Measurements from ENCODE around the gene SCGB1D4.

SCGB1D4 gene

GRCh38 chr11:62324731-62325556, 26.1 kb upstream of the SCGB1D4 start:
- Mint-ChIP-seq H3K27ac (no peak overlapping the region), H3K27me3 (peaks cover 28 to 46% of the 10 kb centered on the region in 2 donors), H3K4me1 (peaks cover 0 to 2% of the 10 kb centered on the region in 2 donors), H3K4me3 (no peak overlapping the region), H3K36me3 (no peaks in the 10 kb centered on the region), H3K9me3 (no peaks in the 10 kb centered on the region)
- peak; percentile 25 for DNase-seq
- peak; percentile 85 to 90 for ATAC-seq (replicated peaks)

GRCh38 chr11:62322524-62322923, 23.6 kb upstream of the SCGB1D4 start:
- no peak overlapping the region for H3K27ac Mint-ChIP-seq
- H3K27me3 Mint-ChIP-seq, result peaks cover 23 to 45% of the 10 kb centered on the region in 2 donors
- no peaks in the 10 kb centered on the region for H3K9me3 Mint-ChIP-seq
- no peak overlapping the region for H3K4me3 Mint-ChIP-seq
- ATAC-seq (replicated peaks) (no peak), DNase-seq (no peak)
- no peaks in the 10 kb centered on the region for H3K4me1 Mint-ChIP-seq
- no peaks in the 10 kb centered on the region for H3K36me3 Mint-ChIP-seq

GRCh38 chr11:62315431-62315830, 16.6 kb upstream of the SCGB1D4 start:
- no peaks in the 10 kb centered on the region for H3K9me3 Mint-ChIP-seq
- H3K36me3 Mint-ChIP-seq, result no peaks in the 10 kb centered on the region
- DNase-seq (no peak), ATAC-seq (replicated peaks) (no peak)
- peaks cover 6 to 12% of the 10 kb centered on the region in 2 donors for H3K4me1 Mint-ChIP-seq
- H3K27ac Mint-ChIP-seq, result no peak overlapping the region
- no peak overlapping the region for H3K4me3 Mint-ChIP-seq
- peaks cover 44 to 67% of the 10 kb centered on the region in 2 donors for H3K27me3 Mint-ChIP-seq

GRCh38 chr11:62309991-62310390, 11.1 kb upstream of the SCGB1D4 start:
- Mint-ChIP-seq H3K27me3 (peaks cover 49 to 61% of the 10 kb centered on the region in 2 donors), H3K36me3 (peaks cover 2 to 3% of the 10 kb centered on the region in 2 donors), H3K9me3 (peaks cover 0 to 6% of the 10 kb centered on the region in 2 donors), H3K4me3 (no peak overlapping the region), H3K4me1 (peaks cover 6 to 12% of the 10 kb centered on the region in 2 donors), H3K27ac (no peak overlapping the region)
- ATAC-seq (replicated peaks) (no peak), DNase-seq (no peak)

GRCh38 chr11:62307950-62308349, 9.1 kb upstream of the SCGB1D4 start:
- peaks cover 2 to 3% of the 10 kb centered on the region in 2 donors for H3K36me3 Mint-ChIP-seq
- H3K27me3 Mint-ChIP-seq, result peaks cover 40 to 49% of the 10 kb centered on the region in 2 donors
- peaks cover 0 to 6% of the 10 kb centered on the region in 2 donors for H3K9me3 Mint-ChIP-seq
- H3K4me1 Mint-ChIP-seq, result peaks cover 6 to 12% of the 10 kb centered on the region in 2 donors
- DNase-seq (no peak), ATAC-seq (replicated peaks) (no peak)
- no peak overlapping the region for H3K4me3 Mint-ChIP-seq
- no peak overlapping the region for H3K27ac Mint-ChIP-seq

GRCh38 chr11:62306227-62306626, 7.4 kb upstream of the SCGB1D4 start:
- peaks cover 2 to 3% of the 10 kb centered on the region in 2 donors for H3K36me3 Mint-ChIP-seq
- peak in 1 of 2 donors; percentile 45 for ATAC-seq (replicated peaks)
- no peak overlapping the region for H3K27ac Mint-ChIP-seq
- H3K27me3 Mint-ChIP-seq, result peaks cover 33 to 43% of the 10 kb centered on the region in 2 donors
- no peak overlapping the region for H3K4me3 Mint-ChIP-seq
- no peak for DNase-seq
- peaks cover 0 to 6% of the 10 kb centered on the region in 2 donors for H3K9me3 Mint-ChIP-seq
- peaks cover 0 to 3% of the 10 kb centered on the region in 2 donors for H3K4me1 Mint-ChIP-seq

- no peak for ATAC-seq (replicated peaks)
- H3K9me3 Mint-ChIP-seq, result no peaks in the 10 kb centered on the region
- no peak overlapping the region for H3K4me3 Mint-ChIP-seq
- DNase-seq, result no peak
- no peaks in the 10 kb centered on the region for H3K4me1 Mint-ChIP-seq
- no peak overlapping the region for H3K27ac Mint-ChIP-seq
- H3K27me3 Mint-ChIP-seq, result peaks cover 17% of the 10 kb centered on the region in 2 donors
- no peaks in the 10 kb centered on the region for H3K36me3 Mint-ChIP-seq
These were observed 3.4 kb downstream of the SCGB1D4 start for GRCh38 chr11:62295504-62295903.

GRCh38 chr11:62280452-62280851, 18.4 kb downstream of the SCGB1D4 start:
- ATAC-seq (replicated peaks) (no peak), DNase-seq (no peak)
- Mint-ChIP-seq H3K36me3 (no peaks in the 10 kb centered on the region), H3K4me1 (no peaks in the 10 kb centered on the region), H3K4me3 (no peak overlapping the region), H3K27ac (no peak overlapping the region), H3K9me3 (no peaks in the 10 kb centered on the region), H3K27me3 (peaks cover 5 to 14% of the 10 kb centered on the region in 2 donors)

GRCh38 chr11:62273789-62274275, 25.0 kb downstream of the SCGB1D4 start:
- Mint-ChIP-seq H3K27me3 (peaks cover 10 to 25% of the 10 kb centered on the region in 2 donors), H3K27ac (no peak overlapping the region), H3K9me3 (no peaks in the 10 kb centered on the region), H3K36me3 (no peaks in the 10 kb centered on the region), H3K4me1 (no peaks in the 10 kb centered on the region), H3K4me3 (no peak overlapping the region)
- ATAC-seq (replicated peaks) (no peak), DNase-seq (no peak)

GRCh38 chr11:62273284-62273683, 25.6 kb downstream of the SCGB1D4 start:
- no peak for DNase-seq
- no peak overlapping the region for H3K27ac Mint-ChIP-seq
- no peaks in the 10 kb centered on the region for H3K4me1 Mint-ChIP-seq
- no peak for ATAC-seq (replicated peaks)
- H3K4me3 Mint-ChIP-seq, result no peak overlapping the region
- H3K27me3 Mint-ChIP-seq, result peaks cover 15 to 31% of the 10 kb centered on the region in 2 donors
- H3K9me3 Mint-ChIP-seq, result no peaks in the 10 kb centered on the region
- H3K36me3 Mint-ChIP-seq, result no peaks in the 10 kb centered on the region

GRCh38 chr11:62269654-62270278, 29.1 kb downstream of the SCGB1D4 start, which contains the start of gene SCGB2A2:
TSS of gene SCGB2A2 (plus strand) at chr11:62270158. CDS start at chr11:62270217, 59 bp downstream.
- ATAC-seq (replicated peaks) (no peak), DNase-seq (no peak)
- Mint-ChIP-seq H3K9me3 (no peaks in the 10 kb centered on the region), H3K36me3 (no peaks in the 10 kb centered on the region), H3K27ac (no peak within 1 kb of the TSS), H3K4me3 (no peak within 1 kb of the TSS), H3K27me3 (peaks cover 24 to 29% of the 10 kb centered on the region in 2 donors), H3K4me1 (no peaks in the 10 kb centered on the region)

GRCh38 chr11:62267576-62267975, 31.3 kb downstream of the SCGB1D4 start:
- ATAC-seq (replicated peaks) (no peak), DNase-seq (no peak)
- Mint-ChIP-seq H3K4me3 (no peak overlapping the region), H3K4me1 (no peaks in the 10 kb centered on the region), H3K9me3 (peaks cover 0 to 2% of the 10 kb centered on the region in 2 donors), H3K36me3 (no peaks in the 10 kb centered on the region), H3K27ac (no peak overlapping the region), H3K27me3 (peaks cover 29 to 35% of the 10 kb centered on the region in 2 donors)

GRCh38 chr11:62267050-62267449, 31.8 kb downstream of the SCGB1D4 start:
- Mint-ChIP-seq H3K9me3 (peaks cover 0 to 2% of the 10 kb centered on the region in 2 donors), H3K27me3 (peaks cover 29 to 35% of the 10 kb centered on the region in 2 donors), H3K36me3 (no peaks in the 10 kb centered on the region), H3K27ac (no peak overlapping the region), H3K4me1 (no peaks in the 10 kb centered on the region), H3K4me3 (no peak overlapping the region)
- ATAC-seq (replicated peaks), result no peak
- DNase-seq, result no peak

GRCh38 chr11:62266558-62266957, 32.3 kb downstream of the SCGB1D4 start:
- H3K4me3 Mint-ChIP-seq, result no peak overlapping the region
- H3K36me3 Mint-ChIP-seq, result no peaks in the 10 kb centered on the region
- ATAC-seq (replicated peaks), result peak; percentile 45 to 52
- peaks cover 28 to 35% of the 10 kb centered on the region in 2 donors for H3K27me3 Mint-ChIP-seq
- H3K4me1 Mint-ChIP-seq, result no peaks in the 10 kb centered on the region
- no peak for DNase-seq
- H3K9me3 Mint-ChIP-seq, result peaks cover 0 to 2% of the 10 kb centered on the region in 2 donors
- H3K27ac Mint-ChIP-seq, result no peak overlapping the region

Measured in stimulated activated naive B cell treated with anti-CD40 and anti-IgM and Interleukin-4, amounts not matched to agents 10 μg/mL and 1 μg/mL and 100 μg/mL, for 72 hours (primary cell).